Activated gamma-delta T cell treated with anti-CD3 and anti-CD28 coated beads, Interleukin-2, amount 50 U/mL, for 16 hours (primary cell): ENCODE results near the gene NSMCE3.
"Not testable (repeated sequence)": the region's sequence is repeated elsewhere in the genome, so short reads cannot be mapped to it uniquely, and the experiment has no call there.

Experiments
- DNase-seq: peaks from one replicate; pipeline ENCODE4 v3.0.0-alpha.2; 2020; ENCODE audit warnings: low read depth

Gene NSMCE3

GRCh38 chr15:29270169-29270955 lies 740 bp upstream of the NSMCE3 start:
- no peak for DNase-seq

- DNase-seq: peak; percentile 22
These were observed 727 bp downstream of the NSMCE3 start for GRCh38 chr15:29268706-29269484.

DNA sequence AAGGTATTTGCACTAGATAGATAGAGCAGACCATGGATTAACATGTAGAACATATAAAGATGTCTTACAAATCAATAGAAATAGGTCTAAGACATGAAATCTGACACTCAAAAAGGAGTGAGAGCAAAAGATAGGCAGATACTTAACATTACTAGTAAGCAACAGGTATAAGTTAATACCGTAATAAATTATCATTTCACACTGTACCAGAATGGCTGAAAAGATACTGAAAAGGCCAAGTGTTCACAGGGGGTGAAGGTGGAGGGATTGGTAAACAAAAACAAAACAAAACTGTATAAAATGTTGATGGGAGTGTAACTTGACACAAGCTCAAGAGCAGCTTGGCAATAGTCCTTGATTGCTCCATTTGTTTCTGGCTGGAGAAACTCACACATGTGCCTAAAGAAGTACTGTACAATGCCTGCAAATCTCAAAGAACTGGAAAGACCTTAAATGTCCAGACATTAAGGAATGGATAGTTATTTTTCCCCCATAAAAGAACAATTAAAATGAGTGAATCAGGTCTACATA lies 3.5 kb downstream of the NSMCE3 start:
- no peak for DNase-seq

DNA sequence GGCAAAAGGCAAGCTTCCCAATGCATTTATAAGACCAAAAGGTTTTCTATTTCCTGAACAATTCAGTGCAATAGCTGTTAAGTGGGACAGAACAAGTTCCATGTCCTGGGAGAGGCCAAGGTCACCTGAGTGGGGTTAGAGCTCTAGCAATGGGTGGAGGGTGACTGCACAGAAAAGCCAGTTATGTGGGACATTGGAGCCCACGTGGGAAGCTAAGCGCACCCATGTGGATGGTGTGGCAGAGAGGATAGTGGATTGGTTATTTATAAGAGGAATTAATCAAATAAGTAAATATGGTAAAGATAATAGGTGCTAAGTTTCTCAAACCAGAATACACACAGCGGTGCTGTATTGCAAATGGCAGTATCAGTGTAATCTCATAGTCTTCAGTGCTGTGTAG lies 6.3 kb downstream of the NSMCE3 start:
- no peak for DNase-seq

DNA sequence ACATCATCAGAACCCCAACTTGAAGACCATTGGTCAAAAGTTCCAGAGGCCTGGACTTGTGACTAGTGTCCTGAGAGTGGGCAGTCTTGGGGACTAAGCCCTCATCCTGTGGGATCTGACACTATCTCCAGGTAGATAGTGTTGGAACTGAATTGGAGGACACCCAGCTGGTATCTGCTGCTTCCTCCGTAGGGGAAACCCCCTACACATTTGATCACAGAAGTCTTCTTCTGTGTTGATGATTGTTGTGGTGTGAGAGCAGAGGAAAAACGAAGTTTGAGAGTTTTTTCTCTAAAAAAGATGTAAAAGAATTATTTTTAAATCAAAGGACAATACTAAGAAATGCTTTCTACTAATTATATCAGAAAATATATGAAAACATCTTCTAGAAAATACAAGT lies 6.9 kb downstream of the NSMCE3 start:
- DNase-seq: no peak

- no peak for DNase-seq
These were observed 8.7 kb downstream of the NSMCE3 start for GRCh38 chr15:29260896-29261295.

- DNase-seq: no peak
These were observed 10.4 kb downstream of the NSMCE3 start for GRCh38 chr15:29259233-29259632.

DNA sequence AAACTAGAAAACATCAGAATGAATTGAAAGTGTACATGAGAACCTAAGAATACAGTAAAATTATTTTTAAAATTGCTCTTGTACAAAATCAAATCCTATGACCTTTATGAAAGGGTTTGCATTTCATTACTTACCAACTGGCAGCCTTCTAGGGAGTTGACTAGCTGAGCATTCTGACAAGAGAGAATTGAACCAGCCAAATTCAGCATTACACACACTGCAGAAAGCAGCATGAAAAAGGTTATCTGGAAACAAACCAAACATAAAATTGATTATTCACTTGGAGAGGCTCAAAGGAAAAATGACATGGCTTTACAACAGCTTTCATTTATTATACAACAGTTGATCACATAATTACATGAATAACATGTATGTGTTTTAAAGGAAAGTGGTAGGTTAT lies 17.4 kb downstream of the NSMCE3 start:
- no peak for DNase-seq

- no peak for DNase-seq
These were observed 25.1 kb downstream of the NSMCE3 start for GRCh38 chr15:29244544-29244943.

DNA sequence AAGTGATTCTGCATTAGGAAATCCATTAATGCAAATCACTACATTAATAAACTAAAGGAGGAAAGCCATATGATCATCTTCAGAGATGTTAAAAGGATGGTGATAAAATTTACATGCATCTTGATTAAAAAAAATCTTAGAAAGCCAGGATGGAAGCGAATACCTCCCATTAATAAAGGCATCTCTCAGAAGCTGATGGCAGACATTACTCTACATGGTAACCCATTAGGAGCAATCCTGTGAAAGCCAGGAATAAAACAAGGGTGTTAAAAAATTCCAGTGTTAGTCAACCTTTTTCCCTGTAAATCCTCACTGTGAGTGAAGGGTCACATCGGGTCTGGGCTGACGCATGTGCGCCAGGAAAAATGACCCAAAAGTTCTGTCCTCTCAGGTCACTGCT lies 25.5 kb downstream of the NSMCE3 start:
- DNase-seq: no peak

DNA sequence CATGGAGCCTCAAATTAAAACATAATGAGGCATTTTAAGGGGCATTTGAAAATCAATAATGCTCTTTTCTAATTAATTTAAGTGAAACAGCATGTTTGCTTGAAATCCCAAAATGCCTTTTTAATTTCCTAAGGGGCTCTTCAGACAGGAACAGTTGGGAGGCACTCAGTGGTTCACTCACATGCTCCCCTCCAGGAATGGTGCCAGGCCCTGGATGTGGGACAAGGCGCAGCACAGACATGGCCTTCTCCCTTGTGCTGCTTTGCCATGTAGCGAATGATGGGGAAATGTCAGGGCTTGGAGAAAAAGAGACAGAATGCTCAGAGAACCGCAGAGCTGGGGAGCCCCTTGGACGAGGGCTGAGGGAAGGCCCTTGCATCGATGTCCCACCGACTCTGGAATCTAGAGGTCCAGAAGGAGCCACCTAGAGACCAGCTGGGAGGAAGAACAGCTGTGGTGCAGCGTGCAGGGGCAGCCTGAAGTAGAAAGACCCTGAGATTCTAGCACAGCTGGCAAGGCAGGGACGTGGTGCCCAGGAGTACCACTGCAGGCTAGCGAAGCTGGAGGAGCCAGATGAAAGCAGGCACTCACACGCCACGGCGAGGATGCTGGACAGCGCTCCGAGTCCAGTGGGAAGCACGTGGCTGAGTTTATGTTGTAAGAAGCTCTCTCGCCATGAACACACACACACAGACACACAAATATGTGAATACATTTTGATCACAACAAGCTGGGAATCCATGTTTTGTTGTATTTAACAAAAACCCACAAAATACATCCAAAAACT lies 27.0 kb downstream of the NSMCE3 start:
- no peak for DNase-seq

DNA sequence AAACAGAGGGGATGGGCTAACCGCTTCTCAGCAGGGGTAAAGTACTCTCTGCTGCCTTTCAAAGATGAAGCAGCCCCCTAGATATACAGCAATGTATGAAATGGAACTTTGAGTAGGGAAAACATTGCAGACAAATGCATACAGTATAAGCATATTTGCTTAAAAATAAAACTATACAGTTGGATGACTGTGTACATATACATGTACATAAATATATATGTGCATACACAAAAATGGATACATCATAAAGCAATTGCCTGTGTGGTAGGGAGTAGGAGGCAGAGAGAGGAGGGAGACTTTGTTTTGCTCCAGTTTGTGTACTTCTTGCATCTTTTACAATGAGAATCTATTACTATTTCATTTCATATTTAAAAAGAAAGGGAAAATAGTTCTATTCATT lies 28.4 kb downstream of the NSMCE3 start:
- DNase-seq: no peak

DNA sequence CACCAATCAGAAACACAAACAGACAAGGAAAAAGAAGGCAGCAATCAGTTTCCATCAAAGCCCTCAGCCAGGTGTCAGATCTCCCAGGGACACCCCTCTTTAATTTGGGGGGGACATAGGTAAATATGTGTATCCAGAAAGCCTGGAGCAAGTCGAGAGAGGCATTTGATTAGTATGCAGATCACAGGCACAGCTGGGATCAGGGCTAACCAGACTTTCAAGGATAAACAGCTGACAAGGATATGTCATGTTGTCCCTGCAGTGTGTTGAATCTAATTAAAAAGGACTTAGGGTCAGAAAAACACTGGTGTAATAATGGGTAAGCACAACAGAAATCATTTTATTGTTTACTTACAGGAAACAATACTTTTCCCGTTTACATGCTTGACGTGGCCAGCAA lies 30.2 kb downstream of the NSMCE3 start:
- no peak for DNase-seq

DNA sequence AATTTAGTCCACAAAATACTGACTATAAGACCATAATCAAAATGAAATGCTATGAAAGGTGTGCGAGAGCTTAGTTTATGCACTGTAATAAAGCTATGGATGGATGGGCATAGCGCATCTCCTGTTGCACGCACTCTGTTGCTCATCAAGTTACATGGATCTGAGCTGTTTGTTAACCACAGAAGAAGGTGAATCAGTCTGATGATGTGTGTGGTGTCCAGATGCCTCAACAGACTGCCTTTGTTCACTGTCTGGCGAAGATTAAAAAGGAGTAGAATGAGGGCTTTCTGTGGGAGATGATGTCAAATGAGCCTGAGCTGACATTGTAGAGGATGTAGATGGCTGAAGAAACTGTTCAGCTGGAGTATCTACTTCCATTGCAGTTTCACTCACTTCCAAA lies 36.1 kb downstream of the NSMCE3 start:
- DNase-seq: no peak

- no peak for DNase-seq
These were observed 43.0 kb downstream of the NSMCE3 start for GRCh38 chr15:29226436-29227208.

DNA sequence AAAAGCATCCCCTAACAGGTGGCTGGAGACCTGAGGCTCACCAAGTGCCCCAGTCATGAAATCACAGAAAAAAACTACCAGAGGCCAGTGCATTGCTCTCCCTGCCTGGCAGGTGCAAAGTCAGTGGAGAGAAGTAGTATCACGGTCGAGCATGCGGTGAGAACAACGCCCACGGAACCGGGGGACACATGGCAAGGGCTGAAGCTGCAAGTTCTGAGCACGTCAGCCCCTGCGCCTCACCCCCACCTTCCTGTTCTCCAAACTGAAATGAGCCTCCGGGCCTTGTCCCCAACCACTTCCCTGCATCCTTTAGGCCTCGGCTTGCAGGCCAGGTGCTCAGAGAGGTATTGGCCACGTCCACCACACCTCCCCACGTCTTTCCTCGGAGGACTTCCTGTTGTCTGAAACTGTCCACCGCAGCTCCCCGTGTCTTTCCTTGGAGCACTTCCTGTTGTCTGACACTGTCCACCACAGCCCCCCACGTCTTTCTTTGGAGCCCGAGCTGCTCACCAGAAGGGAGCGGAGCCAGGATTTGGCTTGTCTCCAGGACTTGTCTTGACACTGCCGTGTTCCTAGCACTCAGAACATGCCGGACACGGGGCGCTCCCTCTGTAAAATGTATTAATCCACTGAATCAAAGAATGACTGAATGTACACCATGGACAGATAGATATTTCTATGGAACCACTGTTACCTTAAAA lies 43.9 kb downstream of the NSMCE3 start:
- DNase-seq: no peak

DNA sequence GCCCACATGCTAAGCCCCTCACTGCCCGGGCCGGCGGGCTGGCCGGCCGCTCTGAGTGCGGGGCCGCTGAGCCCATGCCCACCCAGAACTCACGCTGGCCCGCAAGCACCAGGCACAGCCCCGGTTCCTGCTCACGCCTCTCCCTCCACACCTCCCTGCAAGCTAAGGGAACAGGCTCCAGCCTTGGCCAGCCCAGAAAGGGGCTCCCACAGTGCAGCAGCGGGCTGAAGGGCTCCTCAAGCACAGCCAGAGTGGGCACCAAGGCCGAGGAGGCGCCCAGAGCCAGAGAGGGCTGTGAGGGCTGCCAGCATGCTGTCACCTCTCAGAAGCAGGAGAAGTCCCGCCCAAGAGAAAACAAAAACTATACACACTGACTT lies 44.6 kb downstream of the NSMCE3 start:
- DNase-seq: not testable (repeated sequence)

GRCh38 chr15:29224235-29224986 lies 45.2 kb downstream of the NSMCE3 start:
- DNase-seq: not testable (repeated sequence)

DNA sequence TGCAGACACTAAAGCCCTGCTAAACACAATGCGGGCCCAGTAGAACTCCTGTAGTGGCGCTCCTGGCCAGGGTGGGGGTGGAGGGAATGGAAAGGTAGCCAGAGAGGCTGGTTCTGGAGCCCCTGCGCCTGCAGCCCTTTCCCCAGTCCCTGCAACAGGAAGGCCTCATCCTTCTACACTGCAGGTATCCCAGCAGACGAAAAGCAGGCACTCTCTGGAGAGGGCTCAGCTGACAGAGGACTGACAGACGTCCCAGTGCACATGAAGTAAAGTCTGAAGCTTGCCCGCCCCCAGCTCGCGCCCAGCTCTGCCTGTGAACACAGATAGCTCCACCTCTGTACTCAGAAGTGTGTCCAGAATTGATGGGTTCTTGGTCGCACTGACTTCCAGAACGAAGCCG lies 46.0 kb downstream of the NSMCE3 start:
- no peak for DNase-seq

DNA sequence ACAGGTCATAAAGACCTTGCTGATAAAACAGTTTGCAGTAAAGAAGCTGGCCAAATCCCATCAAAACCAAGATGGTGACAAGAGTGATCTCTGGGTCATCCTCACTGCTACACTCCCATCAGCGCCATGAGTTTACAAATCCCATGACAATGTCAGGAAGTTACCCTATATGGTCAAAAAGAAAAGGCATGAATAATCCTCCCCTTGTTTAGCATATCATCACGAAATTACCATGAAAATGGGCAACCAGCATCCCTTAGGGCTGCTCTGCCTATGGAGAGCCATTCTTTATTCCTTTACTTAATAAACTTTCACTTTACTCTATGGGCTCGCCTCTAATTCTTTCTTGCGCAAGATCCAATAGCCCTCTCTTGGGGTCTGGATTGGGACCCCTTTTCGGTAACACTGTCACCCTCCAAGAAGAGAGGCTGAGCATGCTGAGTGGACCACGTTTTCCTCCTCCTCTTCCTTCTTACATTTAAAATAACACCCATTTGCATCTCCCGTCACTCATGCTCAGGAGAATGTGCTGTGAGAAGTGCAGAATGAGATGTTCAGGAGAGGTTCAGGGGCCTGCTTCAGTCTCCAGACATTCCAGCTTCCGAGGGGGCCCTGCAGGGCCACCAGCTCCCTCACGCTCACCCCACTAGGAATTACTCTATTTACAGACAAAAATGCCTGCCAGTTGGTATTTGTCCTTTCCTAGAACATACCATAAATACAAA lies 47.3 kb downstream of the NSMCE3 start:
- DNase-seq: no peak
